Right renal pelvis (tissue), 4 donors: Measurements from ENCODE around the gene CD81. TPM values are rescaled to one million over a fixed set of nuclear protein-coding genes. Genes with fewer than 3 reads are reported as not detected.

Experiments
- polyA plus RNA-seq, 4 donors: library from polyadenylated mRNA; unstranded; fragments of 120-200 nt; gene quantifications; one replicate each; pipeline ENCODE4 v1.2.1, GENCODE V29; 2013; ENCODE audit not compliant: insufficient read length in 4 of 4

CD81 gene
- polyA plus RNA-seq, 4 donors, result 647 to 670 (median 656) TPM

Other genes with a start within 250 kb of the CD81 start
- 100 to 1,000 TPM; 761 to 994 (median 807) TPM for gene IGF2, start 237.9 kb upstream of the CD81 start, polyA plus RNA-seq
- not detected for gene INS, start 216.1 kb upstream of the CD81 start, polyA plus RNA-seq
- gene TH, start 205.5 kb upstream of the CD81 start, polyA plus RNA-seq, result 1 to 10 TPM in 1 of 4 donors, under 1 TPM in 3; 0.58 to 2.0 (median 0.96) TPM
- 1 to 10 TPM; 2.6 to 4.5 (median 3.3) TPM for gene ASCL2, start 106.7 kb upstream of the CD81 start, polyA plus RNA-seq
- 1 to 10 TPM in 1 of 4 donors, under 1 TPM in 3; 0.62 to 1.0 (median 0.64) TPM for gene C11orf21, start 75.4 kb upstream of the CD81 start, polyA plus RNA-seq
- 1 to 10 TPM; 1.2 to 2.0 (median 1.5) TPM for gene TSPAN32, start 75.3 kb upstream of the CD81 start, polyA plus RNA-seq
- 10 to 100 TPM; 32.5 to 47.1 (median 37.6) TPM for gene TSSC4, start 23.4 kb downstream of the CD81 start, polyA plus RNA-seq
- gene TRPM5, start 67.2 kb downstream of the CD81 start, polyA plus RNA-seq, result 1 to 10 TPM; 2.0 to 3.1 (median 3.0) TPM
- 10 to 100 TPM in 3 of 4 donors, 1 to 10 TPM in 1; 9.8 to 13.2 (median 12.0) TPM for gene KCNQ1, start 67.7 kb downstream of the CD81 start, polyA plus RNA-seq